HepG2 (cell line): ENCODE measurements around the gene GPER1. TPM values are rescaled to one million over a fixed set of nuclear protein-coding genes. Genes with fewer than 3 reads are reported as not detected.

Experiments used
- ATAC-seq: fragments of 200-7000 bp; cut with Tn5 transposase; 3 replicates; pipeline ENCODE4 v1.9.1; 2020; ENCODE audit warnings: mild to moderate bottlenecking, moderate library complexity
- BruUV-seq: library from RNA; stranded (reverse); fragments of 400-500 nt; replicated peaks from 2 replicates; lab custom pipeline; 2021; lab: Mats Ljungman, UMichigan
- CTCF ChIA-PET: fragments of 300-600 bp; formaldehyde crosslinking; extraction: SDS; loops from one replicate; lab custom pipeline; 2021; ENCODE audit warnings: low total read pairs, inconsistent platforms, low intra/inter-chr PET ratio; lab: Yijun Ruan, JAX
- POLR2A ChIA-PET: fragments of 350-600 bp; sonication (Branson Sonifier 250); formaldehyde crosslinking; loops from one replicate; lab custom pipeline; 2020; ENCODE audit warnings: antibody characterized with exemption, inconsistent platforms; lab: Yijun Ruan, JAX
- DNase-seq: peaks from one replicate; pipeline ENCODE4 v3.0.0-alpha.2; 2015; ENCODE audit warnings: low spot score
- FAIRE-seq: peaks from 3 replicates; lab custom pipeline; 2011; peaks lifted over from hg19 to GRCh38; lab: Jason Lieb, UNC
- H2AFZ ChIP-seq: one replicate; pipeline ENCODE4 v1.6.1; 2011; ENCODE audit warnings: low read length, inconsistent platforms
- H3K27ac ChIP-seq: fragments of 300-600 bp; 3 replicates; pipeline ENCODE4 v1.8.0; 2011; ENCODE audit warnings: mixed run types, mild to moderate bottlenecking, mixed read lengths, low read length, inconsistent platforms; ENCODE audit not compliant: insufficient read depth; ENCODE audit errors: extremely low read length
- H3K27me3 ChIP-seq, 2 experiments: fragments of 200-600 bp in 1 of 2; 2 replicates in 1 of 2; 3 replicates in 1 of 2; pipeline versions ENCODE4 v1.6.0 to v1.8.0; 2011; ENCODE audit warnings: low read length in 2 of 2, mild to moderate bottlenecking in 2 of 2, moderate library complexity in 2 of 2, inconsistent platforms in 1 of 2; ENCODE audit not compliant: insufficient read depth in 2 of 2, control insufficient read depth in 1 of 2
- H3K36me3 ChIP-seq, 2 experiments: fragments of 200-600 bp in 1 of 2; replicated peaks in 1 of 2; 2 replicates in 1 of 2; 3 replicates in 1 of 2; pipeline versions ENCODE4 v1.5.1 to v1.8.0; 2011; ENCODE audit warnings: low read length in 2 of 2, inconsistent platforms in 1 of 2; ENCODE audit not compliant: insufficient read depth in 2 of 2, control insufficient read depth in 1 of 2
- H3K4me1 ChIP-seq: 2 replicates; pipeline ENCODE4 v1.5.1; 2012; ENCODE audit warnings: low read length, inconsistent platforms; ENCODE audit not compliant: insufficient read depth
- H3K4me2 ChIP-seq: 2 replicates; pipeline ENCODE4 v1.6.0; 2011; ENCODE audit warnings: low read depth, low read length, inconsistent platforms
- H3K4me3 ChIP-seq, 3 experiments: fragments of 200-600 bp in 1 of 3; sonication (generic), shearing (Covaris generic) in 1 of 3; replicated peaks in 1 of 3; 2 replicates each; pipeline ENCODE4 v1.5.1; 2011 to 2016; ENCODE audit warnings: low read length in 3 of 3, inconsistent platforms in 2 of 3, low read depth in 2 of 3, mild to moderate bottlenecking in 2 of 3, control low read depth in 1 of 3, mixed read lengths in 1 of 3; ENCODE audit not compliant: insufficient read depth in 1 of 3
- H3K79me2 ChIP-seq: one replicate; pipeline ENCODE4 v1.6.1; 2011; ENCODE audit warnings: low read length, inconsistent platforms; ENCODE audit not compliant: insufficient read depth
- H3K9ac ChIP-seq: 2 replicates; pipeline ENCODE4 v1.6.0; 2011; ENCODE audit warnings: mild to moderate bottlenecking, low read depth, low read length, inconsistent platforms; ENCODE audit not compliant: insufficient read depth
- H3K9me3 ChIP-seq: 2 replicates; pipeline ENCODE4 v1.5.1; 2012; ENCODE audit warnings: mild to moderate bottlenecking, low read length
- H4K20me1 ChIP-seq: 2 replicates; pipeline ENCODE4 v1.6.0; 2011; ENCODE audit warnings: inconsistent platforms, mild to moderate bottlenecking, low read length, moderate library complexity; ENCODE audit not compliant: insufficient read depth
- CEBPG ChIP-seq: IDR thresholded peaks from 2 replicates; pipeline ENCODE4 v1.6.1; 2016
- FOXA3 ChIP-seq: IDR thresholded peaks from 2 replicates; pipeline ENCODE4 v1.6.1; 2016; ENCODE audit warnings: missing genetic modification reagents, missing compliant biosample characterization
- HIVEP1 ChIP-seq: sonication (generic); formaldehyde crosslinking; IDR thresholded peaks from 2 replicates; pipeline ENCODE4 v1.4.0; 2020; ENCODE audit warnings: mild to moderate bottlenecking, missing genetic modification reagents
- IKZF5 ChIP-seq: IDR thresholded peaks from 2 replicates; pipeline ENCODE4 v1.6.1; 2018; ENCODE audit warnings: missing genetic modification reagents, mild to moderate bottlenecking, missing compliant biosample characterization
- JDP2 ChIP-seq: sonication (generic); formaldehyde crosslinking; IDR thresholded peaks from 2 replicates; pipeline ENCODE4 v1.8.1; 2022; ENCODE audit warnings: missing genetic modification reagents, borderline replicate concordance
- MED8 ChIP-seq: sonication (generic); formaldehyde crosslinking; IDR thresholded peaks from 2 replicates; pipeline ENCODE4 v1.8.1; 2023; ENCODE audit warnings: mild to moderate bottlenecking, missing genetic modification reagents; ENCODE audit not compliant: insufficient replicate concordance
- NR2C2 ChIP-seq: sonication (generic); formaldehyde crosslinking; IDR thresholded peaks from 2 replicates; pipeline ENCODE4 v1.4.0; 2020; ENCODE audit warnings: missing genetic modification reagents, mild to moderate bottlenecking, moderate library complexity, borderline replicate concordance
- NR2F1 ChIP-seq, 2 experiments: fragments of 450-650 bp in 1 of 2; formaldehyde crosslinking in 1 of 2; IDR thresholded peaks; 2 replicates each; pipeline versions ENCODE4 v1.5.0 to v1.6.1; 2016 to 2020; ENCODE audit warnings: mild to moderate bottlenecking in 1 of 2, missing compliant biosample characterization in 1 of 2, missing genetic modification reagents in 1 of 2, moderate library complexity in 1 of 2
- PRPF4 ChIP-seq: fragments of 200-400 bp; formaldehyde crosslinking; IDR thresholded peaks from 2 replicates; pipeline ENCODE4 v1.6.1; 2016; ENCODE audit warnings: low read length, low read depth; ENCODE audit not compliant: poor library complexity, severe bottlenecking
- RBFOX2 ChIP-seq: fragments of 200-400 bp; formaldehyde crosslinking; IDR thresholded peaks from 2 replicates; pipeline ENCODE4 v1.6.1; 2017; ENCODE audit warnings: low read depth, mild to moderate bottlenecking, low read length
- SKI ChIP-seq: fragments of 450-650 bp; IDR thresholded peaks from one replicate; pipeline ENCODE4 v1.6.1; 2018; ENCODE audit warnings: mild to moderate bottlenecking; ENCODE audit not compliant: partially characterized antibody
- ZBTB33 ChIP-seq: sonication (generic); formaldehyde crosslinking; IDR thresholded peaks from 2 replicates; pipeline ENCODE4 v1.4.0; 2020; ENCODE audit warnings: missing genetic modification reagents
- ZBTB38 ChIP-seq: sonication (generic); formaldehyde crosslinking; IDR thresholded peaks from 2 replicates; pipeline ENCODE4 v1.5.1; 2020; ENCODE audit warnings: mild to moderate bottlenecking, missing genetic modification reagents
- ZBTB46 ChIP-seq: sonication (generic); formaldehyde crosslinking; IDR thresholded peaks from 2 replicates; pipeline ENCODE4 v1.4.0; 2020; ENCODE audit warnings: mild to moderate bottlenecking, missing genetic modification reagents, borderline replicate concordance
- ZNF225 ChIP-seq: sonication (generic); formaldehyde crosslinking; IDR thresholded peaks from 2 replicates; pipeline ENCODE4 v1.4.0; 2020; ENCODE audit warnings: mild to moderate bottlenecking, missing genetic modification reagents
- ZNF3 ChIP-seq: IDR thresholded peaks from 2 replicates; pipeline ENCODE4 v1.7.0; 2017; ENCODE audit warnings: inconsistent platforms
- ZNF335 ChIP-seq: sonication (generic); formaldehyde crosslinking; IDR thresholded peaks from 2 replicates; pipeline ENCODE4 v1.4.0; 2020; ENCODE audit warnings: missing genetic modification reagents
- ZNF747 ChIP-seq: sonication (generic); formaldehyde crosslinking; IDR thresholded peaks from 2 replicates; pipeline ENCODE4 v1.8.1; 2023; ENCODE audit warnings: missing genetic modification reagents, mild to moderate bottlenecking, borderline replicate concordance
- WGBS: methylation state at CpG from one replicate; pipeline ENCODE4 v1.1.6; 2017; ENCODE audit warnings: low lambda C conversion rate; 5-methylcytosine and 5-hydroxymethylcytosine counted together
- in situ Hi-C: cut with HindIII; loops from 2 replicates; pipeline ENCODE4 v1.10.0; 2017; ENCODE audit warnings: low pct_unique_long_range_greater_than_20kb; ENCODE audit not compliant: extremely low pct_ligation_motif_present
- intact Hi-C: fragments of 100-400 bp; cut with micrococcal nuclease; formaldehyde crosslinking; loops from one replicate; pipeline ENCODE4 v1.10.0; 2022; ENCODE audit not compliant: unreplicated experiment
- polyA plus RNA-seq, 8 experiments: library from polyadenylated mRNA; depleted of rRNA in 3 of 8; stranded (reverse) in 7 of 8; unstranded in 1 of 8; fragments of >200 nt; fragmentation: Illumina TruSeq in 4 of 8; extraction: Trizol in 4 of 8; gene quantifications; 2 replicates each; pipeline versions ENCODE4 v1.2.1 to v1.2.3, GENCODE V29; 2011 to 2016; ENCODE audit warnings: low read depth in 4 of 8, missing spikeins in 1 of 8, mixed read lengths in 1 of 8; ENCODE audit not compliant: insufficient read depth in 1 of 8
- total RNA-seq, 5 experiments: library from RNA; depleted of rRNA; stranded (reverse); fragments of >200 nt; fragmentation: Illumina TruSeq; extraction: Trizol; gene quantifications; 2 replicates each; pipeline ENCODE4 v1.2.3, GENCODE V29; 2016; ENCODE audit warnings: low read depth in 1 of 5

GPER1 gene
- total and polyA plus RNA-seq, 2 of the 13 experiments (the other 11 are each of a cell fraction or from before 2014, with no cell fraction given): 12.7 to 19.7 TPM

GRCh38 chr7:1103009-1103788 lies 15.3 kb downstream of the GPER1 start:
- 85% methylated on average over 24 of the region's 34 CpGs for WGBS
- H4K20me1 ChIP-seq: no peaks in the 10 kb centered on the region
- peaks cover 34% of the 10 kb centered on the region for H3K4me1 ChIP-seq
- DNase-seq (peak; percentile 41), ATAC-seq (peak; percentile 22; the same call in 2 of the 3 replicates), FAIRE-seq (peak; percentile 40)
- BruUV-seq: no TSS peak
- no peak overlapping the region for H3K27ac ChIP-seq
- no peak overlapping the region for H3K4me3 ChIP-seq
- H3K79me2 ChIP-seq: peaks cover 24% of the 10 kb centered on the region
- H2AFZ ChIP-seq: no peak overlapping the region
- no peaks in the 10 kb centered on the region for H3K27me3 ChIP-seq
- peaks cover 7 to 14% of the 10 kb centered on the region in 2 experiments; a peak in 4 of 5 replicates for H3K36me3 ChIP-seq
- CTCF ChIA-PET: no interaction called here
- H3K4me2 ChIP-seq: no peak overlapping the region
- POLR2A ChIA-PET: interaction anchor here (1.7 to 5.1 kb wide), 5 partner anchors 11 to 67 kb away, joined by 8 to 59 read pairs (median 19); partner anchors contain the start of gene GPER1
- in situ Hi-C loops (no loop called here), intact Hi-C loops (loop anchor here (2.0 kb wide), 1 partner anchor 74 kb away; no protein-coding TSS in a partner anchor)
- H3K9ac ChIP-seq: no peak overlapping the region
- no peaks in the 10 kb centered on the region for H3K9me3 ChIP-seq
- TF ChIP-seq NR2C2 (CRISPR knock-in tag): no peak
- TF ChIP-seq ZBTB33 (CRISPR knock-in tag): peak; percentile 61; the same call in 1 of the 2 replicates
- peak; percentile 48; the same call in 1 of the 2 replicates for TF ChIP-seq FOXA3 (CRISPR knock-in tag)
- TF ChIP-seq SKI: peak; percentile 53
- TF ChIP-seq ZNF335: no peak
- TF ChIP-seq IKZF5 (CRISPR knock-in tag): peak; percentile 93; the same call in 1 of the 2 replicates
- TF ChIP-seq ZNF747: no peak
- TF ChIP-seq MED8 (CRISPR knock-in tag): no peak
- TF ChIP-seq ZBTB46: no peak
- no peak for TF ChIP-seq RBFOX2
- TF ChIP-seq HIVEP1: 0 out of 2 replicates have a peak, but pooled peaks have one; percentile 30
- TF ChIP-seq ZNF225: no peak
- TF ChIP-seq PRPF4: peak; percentile 19
- no peak for TF ChIP-seq JDP2 (CRISPR knock-in tag)
- peak; percentile 31; the same call in 1 of the 2 replicates for TF ChIP-seq CEBPG (CRISPR knock-in tag)
- TF ChIP-seq ZNF3 (CRISPR knock-in tag): peak; percentile 85
- TF ChIP-seq ZBTB38 (CRISPR knock-in tag): peak; percentile 69; the same call in 1 of the 2 replicates
- TF ChIP-seq NR2F1 (CRISPR knock-in tag; IDR thresholded peaks at IDR 0.05): no peak
